Activated T-cell treated with anti-CD3 and anti-CD28 coated beads, Interleukin-2, amount 50 U/mL, for 48 hours (primary cell): ENCODE results near the gene MPZL3.
"Not testable (repeated sequence)": the region's sequence is repeated elsewhere in the genome, so short reads cannot be mapped to it uniquely, and the experiment has no call there.

Experiments used
- DNase-seq, 2 experiments: peaks; one replicate each; pipeline ENCODE4 v3.0.0-alpha.2; 2020

The MPZL3 gene

GRCh38 chr11:118183691-118184090, 68.5 kb downstream of the MPZL3 start:
- DNase-seq, result not testable (repeated sequence)

GRCh38 chr11:118180300-118180703, 71.9 kb downstream of the MPZL3 start:
- DNase-seq, result no peak

GRCh38 chr11:118176778-118177134, 75.4 kb downstream of the MPZL3 start:
- no peak for DNase-seq
